Stomach (tissue), 9 donors: ENCODE data around the gene STXBP6. TPM values are rescaled to one million over a fixed set of nuclear protein-coding genes. Genes with fewer than 3 reads are reported as not detected.

Experiments
- DNase-seq, 2 donors: peaks; one replicate each; pipeline versions ENCODE4 v3.0.0 to v3.0.0-alpha.2; 2013 to 2019
- H3K27ac ChIP-seq, 5 donors: fragments of 200-600 bp in 4 of 5; sonication (generic) in 4 of 5; one replicate each; pipeline ENCODE4 v1.5.1; 2013 to 2019; ENCODE audit warnings: mild to moderate bottlenecking in 1 of 5, moderate library complexity in 1 of 5
- H3K27me3 ChIP-seq, 3 donors: fragments of 200-600 bp; sonication (generic); one replicate each; pipeline ENCODE4 v1.5.1; 2017 to 2019; ENCODE audit warnings: mixed run types in 1 of 3
- H3K36me3 ChIP-seq, 4 donors: fragments of 200-600 bp; sonication (generic); 1 replicate in 3 of 4; 2 replicates in 1 of 4; pipeline ENCODE4 v1.5.1; 2016 to 2019
- H3K4me1 ChIP-seq, 4 donors: fragments of 200-600 bp; sonication (generic); one replicate each; pipeline ENCODE4 v1.5.1; 2016 to 2019
- H3K4me3 ChIP-seq, 4 donors: fragments of 200-600 bp; sonication (generic) in 3 of 4; one replicate each; pipeline ENCODE4 v1.5.1; 2016 to 2019; ENCODE audit warnings: mild to moderate bottlenecking in 1 of 4
- H3K9me3 ChIP-seq, 4 donors: fragments of 200-600 bp; sonication (generic); one replicate each; pipeline ENCODE4 v1.5.1; 2016 to 2019
- EP300 ChIP-seq: sonication (generic); formaldehyde crosslinking; IDR thresholded peaks from one replicate; pipeline ENCODE4 v1.6.1; 2017; ENCODE audit warnings: antibody characterized with exemption
- POLR2A ChIP-seq, 4 donors: fragments of 450-650 bp; IDR thresholded peaks; one replicate each; pipeline ENCODE4 v1.6.1; 2016; ENCODE audit warnings: antibody characterized with exemption in 4 of 4, control low read depth in 2 of 4, mild to moderate bottlenecking in 1 of 4, moderate library complexity in 1 of 4
- POLR2AphosphoS5 ChIP-seq, 3 donors: sonication (generic); formaldehyde crosslinking; IDR thresholded peaks; one replicate each; pipeline ENCODE4 v1.6.1; 2016; ENCODE audit warnings: antibody characterized with exemption in 3 of 3
- WGBS, 5 donors: extraction: QIAGEN DNeasy Blood & Tissue Kit in 3 of 5; methylation state at CpG; one replicate each; pipeline versions ENCODE4 v1.1.5 to v1.1.7; 2013 to 2018; 5-methylcytosine and 5-hydroxymethylcytosine counted together
- intact Hi-C: fragments of 100-400 bp; cut with DNase I; formaldehyde crosslinking; loops from one replicate; pipeline ENCODE4 v1.15.1; 2023; ENCODE audit warnings: low total_unique reads
- polyA plus RNA-seq, 3 donors: library from polyadenylated mRNA; stranded (reverse); fragments of 200-250 nt; gene quantifications; one replicate each; pipeline ENCODE4 v1.2.3, GENCODE V29; 2013
- total RNA-seq, 5 donors: library from RNA; depleted of rRNA; stranded (reverse); fragments of >200 nt; gene quantifications; one replicate each; pipeline versions ENCODE4 v1.1.0 to v1.2.3, GENCODE V29; 2014 to 2016
- TF ChIP-seq, protein P1 (sequence below), 7 experiments: fragments of 450-650 bp in 4 of 7; fragments of 200-600 bp in 3 of 7; sonication (generic) in 3 of 7; IDR thresholded peaks; one replicate each; pipeline ENCODE4 v1.5.1; 2016 to 2019; ENCODE audit warnings: antibody characterized with exemption in 7 of 7, control low read depth in 2 of 7, mild to moderate bottlenecking in 1 of 7
- donor health status: healthy with polysubstance abuse.
- donor health status: Bipolar disorder and iron deficiency.
- donor health status: healthy.

Gene STXBP6
- total and polyA plus RNA-seq, 8 donors = 7.4 to 37.1 (median 15.2) TPM

DNA sequence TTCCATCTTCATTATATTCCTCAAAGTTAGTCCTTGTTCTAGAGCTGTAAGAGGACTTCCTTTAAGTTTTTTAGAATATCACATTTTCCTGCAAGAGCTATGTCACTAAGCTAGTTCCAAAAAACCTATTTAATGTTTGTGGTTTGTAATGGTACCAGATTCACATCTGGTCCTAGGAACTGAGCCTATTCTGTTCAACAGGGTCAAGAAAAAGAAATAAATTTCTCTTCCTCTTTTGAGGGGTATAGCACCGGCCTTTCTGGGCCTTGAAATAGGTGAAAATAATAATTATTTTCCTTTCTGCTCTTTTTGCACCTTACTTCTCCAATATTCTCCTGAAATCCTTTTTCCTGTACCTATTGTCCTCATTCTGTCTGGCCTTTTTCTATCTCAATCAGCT, 3.6 kb upstream of the STXBP6 start:
- H3K36me3 ChIP-seq = no peaks in the 10 kb centered on the region
- 76 to 95% (median 83%) methylated on average over 1 of the region's 1 CpG for WGBS, 5 donors
- no peak overlapping the region for H3K4me3 ChIP-seq
- no peak for DNase-seq
- no peak overlapping the region for H3K27ac ChIP-seq
- intact Hi-C loops = no loop called here
- H3K9me3 ChIP-seq = no peaks in the 10 kb centered on the region
- H3K27me3 ChIP-seq = peaks cover 0 to 34% (median 8%) of the 10 kb centered on the region in 3 donors
- H3K4me1 ChIP-seq = peaks cover 8 to 28% (median 12%) of the 10 kb centered on the region in 4 donors
- TF ChIP-seq, protein P1, sequence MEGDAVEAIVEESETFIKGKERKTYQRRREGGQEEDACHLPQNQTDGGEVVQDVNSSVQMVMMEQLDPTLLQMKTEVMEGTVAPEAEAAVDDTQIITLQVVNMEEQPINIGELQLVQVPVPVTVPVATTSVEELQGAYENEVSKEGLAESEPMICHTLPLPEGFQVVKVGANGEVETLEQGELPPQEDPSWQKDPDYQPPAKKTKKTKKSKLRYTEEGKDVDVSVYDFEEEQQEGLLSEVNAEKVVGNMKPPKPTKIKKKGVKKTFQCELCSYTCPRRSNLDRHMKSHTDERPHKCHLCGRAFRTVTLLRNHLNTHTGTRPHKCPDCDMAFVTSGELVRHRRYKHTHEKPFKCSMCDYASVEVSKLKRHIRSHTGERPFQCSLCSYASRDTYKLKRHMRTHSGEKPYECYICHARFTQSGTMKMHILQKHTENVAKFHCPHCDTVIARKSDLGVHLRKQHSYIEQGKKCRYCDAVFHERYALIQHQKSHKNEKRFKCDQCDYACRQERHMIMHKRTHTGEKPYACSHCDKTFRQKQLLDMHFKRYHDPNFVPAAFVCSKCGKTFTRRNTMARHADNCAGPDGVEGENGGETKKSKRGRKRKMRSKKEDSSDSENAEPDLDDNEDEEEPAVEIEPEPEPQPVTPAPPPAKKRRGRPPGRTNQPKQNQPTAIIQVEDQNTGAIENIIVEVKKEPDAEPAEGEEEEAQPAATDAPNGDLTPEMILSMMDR (IDR thresholded peaks at IDR 0.05) = no peak
- TF ChIP-seq POLR2AphosphoS5 (IDR thresholded peaks at IDR 0.05) (no peak), POLR2A (IDR thresholded peaks at IDR 0.05) (no peak), EP300 (no peak)

DNA sequence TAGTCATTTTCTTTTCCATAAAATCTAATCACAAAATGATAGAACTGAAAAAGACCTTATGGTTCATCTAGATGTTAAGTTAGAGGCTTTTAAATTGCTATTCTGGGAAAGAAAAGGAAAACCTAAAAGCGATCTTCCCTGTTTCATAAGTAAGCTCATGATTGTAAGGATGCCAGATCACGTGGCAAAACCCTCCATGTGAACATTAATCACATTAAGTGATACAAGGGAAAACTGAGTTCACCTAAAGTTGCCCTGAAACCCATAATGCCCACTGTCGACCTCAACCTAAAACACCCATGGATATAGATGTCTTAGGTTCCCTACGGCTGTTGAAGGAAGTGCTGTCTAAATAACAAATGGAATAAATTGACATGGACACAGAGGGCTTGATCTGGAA, 3.0 kb upstream of the STXBP6 start:
- intact Hi-C loops = no loop called here

DNA sequence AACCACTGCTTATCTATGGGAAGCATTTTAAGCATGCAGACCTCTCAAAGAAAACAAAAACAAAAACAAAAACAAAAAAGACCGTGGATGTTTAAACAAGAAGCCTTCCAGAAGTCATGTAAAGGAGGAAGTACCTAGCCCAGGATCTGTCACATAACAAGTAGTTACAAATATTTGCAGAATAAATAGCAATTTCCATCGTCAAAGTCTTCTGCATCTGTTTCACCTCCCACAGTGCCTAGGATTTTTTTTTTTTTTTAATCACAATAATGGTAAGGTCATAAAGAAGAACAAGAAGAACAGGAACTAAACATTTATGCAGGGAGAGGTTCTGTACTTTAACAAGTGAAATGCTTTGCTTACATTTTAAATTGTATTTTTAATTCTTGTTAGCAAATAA, 2.4 kb upstream of the STXBP6 start:
- WGBS, 5 donors = 13 to 30% (median 23%) methylated on average over 2 of the region's 2 CpGs
- Histone ChIP-seq H3K36me3 (no peaks in the 10 kb centered on the region), H3K4me1 (peaks cover 8 to 40% (median 18%) of the 10 kb centered on the region in 4 donors), H3K9me3 (no peaks in the 10 kb centered on the region), H3K27ac (peak overlapping the region in 1 of 5 donors; percentile 21), H3K27me3 (peaks cover 0 to 39% (median 8%) of the 10 kb centered on the region in 3 donors), H3K4me3 (no peak overlapping the region)
- TF ChIP-seq POLR2AphosphoS5 (IDR thresholded peaks at IDR 0.05) (no peak), EP300 (no peak)
- TF ChIP-seq, protein P1 (IDR thresholded peaks at IDR 0.05) = no peak
- intact Hi-C loops = no loop called here
- DNase-seq = no peak

More for the DNA sequence above, 3.0 kb upstream of the STXBP6 start:
- peaks cover 8 to 34% (median 15%) of the 10 kb centered on the region in 4 donors for H3K4me1 ChIP-seq
- TF ChIP-seq POLR2A (IDR thresholded peaks at IDR 0.05) (no peak), EP300 (no peak), POLR2AphosphoS5 (IDR thresholded peaks at IDR 0.05) (no peak)
- TF ChIP-seq, protein P1 (IDR thresholded peaks at IDR 0.05) = no peak
- H3K4me3 ChIP-seq = no peak overlapping the region
- H3K27ac ChIP-seq = no peak overlapping the region
- no peaks in the 10 kb centered on the region for H3K36me3 ChIP-seq
- H3K27me3 ChIP-seq = peaks cover 0 to 39% (median 8%) of the 10 kb centered on the region in 3 donors
- 70 to 92% (median 81%) methylated on average over 4 of the region's 4 CpGs for WGBS, 5 donors
- DNase-seq = no peak
- no peaks in the 10 kb centered on the region for H3K9me3 ChIP-seq

DNA sequence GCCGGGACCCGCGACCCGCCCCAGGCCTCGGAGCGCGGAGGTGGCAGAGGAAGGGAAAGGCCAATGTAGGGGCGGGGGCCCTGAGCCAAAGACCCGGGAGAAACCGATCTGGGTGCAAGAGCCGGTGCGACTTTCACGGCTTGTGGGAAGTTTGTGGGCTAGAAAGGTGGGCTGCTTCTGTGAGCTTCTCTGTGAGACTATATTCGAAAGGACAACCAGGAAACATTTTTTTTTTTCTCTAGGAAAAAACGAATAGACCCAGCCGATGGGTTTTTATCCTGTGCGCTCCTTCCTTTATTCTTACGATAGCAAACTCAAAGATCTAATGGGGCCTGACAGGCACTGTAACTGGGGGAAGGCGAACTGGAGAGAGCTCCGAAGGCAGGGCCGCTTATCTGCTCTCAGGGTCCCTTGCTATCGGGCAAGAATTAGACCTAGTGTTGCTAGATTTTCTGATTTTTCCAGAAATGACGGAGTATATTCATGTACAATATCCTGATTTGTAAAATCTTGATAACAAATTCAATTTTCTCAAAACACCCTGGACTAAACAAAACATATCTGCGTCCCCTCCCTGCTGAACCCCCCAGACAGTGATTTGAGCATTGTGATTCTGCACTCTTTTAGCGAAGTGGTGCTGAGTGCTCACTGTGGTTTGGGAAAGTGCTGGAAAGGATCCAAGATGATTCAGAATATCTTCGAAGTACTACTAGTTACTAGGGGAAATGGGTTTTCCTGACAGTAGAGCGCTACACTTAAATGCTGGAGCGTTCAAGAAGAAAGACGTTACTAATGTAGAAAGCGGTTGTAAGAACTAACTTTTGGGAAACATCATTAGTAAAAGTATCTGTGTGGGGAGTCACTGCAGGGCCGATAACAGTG, 563 bp upstream of the STXBP6 start:
- peaks cover 8 to 55% (median 23%) of the 10 kb centered on the region in 4 donors for H3K4me1 ChIP-seq
- peak overlapping the region; percentile 64 to 85 (median 70) for H3K4me3 ChIP-seq
- H3K9me3 ChIP-seq = no peaks in the 10 kb centered on the region
- DNase-seq = peak in 1 of 2 donors; percentile 45
- intact Hi-C loops = no loop called here
- H3K27me3 ChIP-seq = peaks cover 0 to 39% (median 8%) of the 10 kb centered on the region in 3 donors
- H3K36me3 ChIP-seq = no peaks in the 10 kb centered on the region
- H3K27ac ChIP-seq = peak overlapping the region; percentile 67 to 88 (median 82)
- WGBS, 5 donors = 9 to 13% (median 11%) methylated on average over 29 to 31 of the region's 31 CpGs
- no peak for TF ChIP-seq POLR2A (IDR thresholded peaks at IDR 0.05)
- TF ChIP-seq, protein P1 (IDR thresholded peaks at IDR 0.05) = no peak
- no peak for TF ChIP-seq POLR2AphosphoS5 (IDR thresholded peaks at IDR 0.05)
- TF ChIP-seq EP300 = no peak
